NCI-H2196 (cell line): ENCODE measurements around the gene CCRL2.

Source experiments
- DNase-seq: peaks from one replicate; lab custom pipeline; 2025; ENCODE audit not compliant: unreplicated experiment; lab: John Stamatoyannopoulos, UW

Gene CCRL2

GRCh38 chr3:46406788-46407611, at the start of gene CCRL2, which contains the start of gene CCR5AS:
CCRL2 (plus strand) TSS chr3:46407259; CDS start chr3:46408080, 821 bp downstream.
CCR5AS (minus strand) TSS chr3:46407066.
- DNase-seq: no peak

- no peak for DNase-seq
Measured at GRCh38 chr3:46358466-46358865, 48.6 kb upstream of the CCRL2 start.

- DNase-seq: peak; percentile 39
Measured at GRCh38 chr3:46359733-46360493, 47.1 kb upstream of the CCRL2 start.

GRCh38 chr3:46360907-46361306, 46.2 kb upstream of the CCRL2 start:
- DNase-seq: no peak

- no peak for DNase-seq
Measured at GRCh38 chr3:46361408-46362283, 45.4 kb upstream of the CCRL2 start.

- DNase-seq: no peak
Measured at GRCh38 chr3:46365041-46365440, 42.0 kb upstream of the CCRL2 start.

- no peak for DNase-seq
Measured at GRCh38 chr3:46365737-46366524, 41.1 kb upstream of the CCRL2 start.

GRCh38 chr3:46367811-46368210, 39.2 kb upstream of the CCRL2 start:
- no peak for DNase-seq

- no peak for DNase-seq
Measured at GRCh38 chr3:46368569-46368968, 38.5 kb upstream of the CCRL2 start.

- no peak for DNase-seq
Measured at GRCh38 chr3:46369151-46369550, 37.9 kb upstream of the CCRL2 start.

- DNase-seq: no peak
Measured at GRCh38 chr3:46369675-46370132, 37.4 kb upstream of the CCRL2 start.

- DNase-seq: no peak
Measured at GRCh38 chr3:46370839-46371518, 36.1 kb upstream of the CCRL2 start, which contains the start of gene CCR5. CCR5 (plus strand) TSS chr3:46370946; CDS start chr3:46372903, 1,957 bp downstream.

- no peak for DNase-seq
Measured at GRCh38 chr3:46371519-46372340, 35.3 kb upstream of the CCRL2 start.

GRCh38 chr3:46372492-46373359, 34.3 kb upstream of the CCRL2 start:
- DNase-seq: no peak

GRCh38 chr3:46374755-46375154, 32.3 kb upstream of the CCRL2 start:
- no peak for DNase-seq

GRCh38 chr3:46375218-46375617, 31.8 kb upstream of the CCRL2 start:
- DNase-seq: no peak

- DNase-seq: no peak
Measured at GRCh38 chr3:46375814-46376213, 31.2 kb upstream of the CCRL2 start.

- DNase-seq: no peak
Measured at GRCh38 chr3:46378426-46378942, 28.6 kb upstream of the CCRL2 start.
